ENCODE measurements around the gene DPEP1. TPM values are rescaled to one million over a fixed set of nuclear protein-coding genes. Genes with fewer than 3 reads are reported as not detected.

The DPEP1 gene
- total RNA-seq, 2 experiments from 2014 or later, result not detected

DNA sequence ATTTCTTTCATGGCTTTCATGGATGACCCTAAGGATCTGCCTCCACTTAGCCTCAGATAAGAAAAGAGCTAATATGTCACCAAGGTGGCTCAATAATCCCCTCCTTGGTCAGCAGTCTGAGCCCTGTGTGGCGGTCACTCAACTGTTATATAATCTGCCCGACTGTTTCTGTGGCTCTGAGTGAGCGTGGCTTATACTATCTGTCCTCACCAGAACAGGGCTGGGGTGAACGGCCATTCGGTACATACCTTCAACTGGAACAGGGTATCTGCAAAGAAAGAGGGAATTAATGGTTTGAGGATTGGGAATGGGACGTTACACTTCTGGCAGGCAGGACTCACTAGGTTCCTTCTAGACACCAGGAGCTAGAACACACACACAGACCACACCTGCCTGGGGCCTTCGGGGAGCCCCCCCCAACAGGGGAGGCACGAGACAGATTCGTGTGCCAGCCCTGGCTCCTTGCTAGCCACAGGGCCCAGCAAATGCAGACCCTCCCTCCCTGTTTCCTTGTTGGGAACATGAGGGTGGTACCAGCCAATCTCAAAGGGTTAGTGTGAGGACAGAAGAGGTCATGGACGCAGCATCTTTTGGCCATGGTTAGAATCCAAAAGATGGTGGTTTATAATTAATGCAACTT is 40.3 kb downstream of the DPEP1 start:
- POLR2A ChIA-PET, result interaction anchor here (1.0 kb wide), 1 partner anchor 46 kb away, joined by 3 read pairs; no protein-coding TSS in a partner anchor

GRCh38 chr16:89655062-89655643 is 41.7 kb downstream of the DPEP1 start:
- DNase-seq (no peak), ATAC-seq (no peak)
- H3K4me1 Mint-ChIP-seq (ENCODE audit: low read depth), result peaks cover 29% of the 10 kb centered on the region
- POLR2A ChIA-PET, result no interaction called here
- TF ChIP-seq, protein P1, sequence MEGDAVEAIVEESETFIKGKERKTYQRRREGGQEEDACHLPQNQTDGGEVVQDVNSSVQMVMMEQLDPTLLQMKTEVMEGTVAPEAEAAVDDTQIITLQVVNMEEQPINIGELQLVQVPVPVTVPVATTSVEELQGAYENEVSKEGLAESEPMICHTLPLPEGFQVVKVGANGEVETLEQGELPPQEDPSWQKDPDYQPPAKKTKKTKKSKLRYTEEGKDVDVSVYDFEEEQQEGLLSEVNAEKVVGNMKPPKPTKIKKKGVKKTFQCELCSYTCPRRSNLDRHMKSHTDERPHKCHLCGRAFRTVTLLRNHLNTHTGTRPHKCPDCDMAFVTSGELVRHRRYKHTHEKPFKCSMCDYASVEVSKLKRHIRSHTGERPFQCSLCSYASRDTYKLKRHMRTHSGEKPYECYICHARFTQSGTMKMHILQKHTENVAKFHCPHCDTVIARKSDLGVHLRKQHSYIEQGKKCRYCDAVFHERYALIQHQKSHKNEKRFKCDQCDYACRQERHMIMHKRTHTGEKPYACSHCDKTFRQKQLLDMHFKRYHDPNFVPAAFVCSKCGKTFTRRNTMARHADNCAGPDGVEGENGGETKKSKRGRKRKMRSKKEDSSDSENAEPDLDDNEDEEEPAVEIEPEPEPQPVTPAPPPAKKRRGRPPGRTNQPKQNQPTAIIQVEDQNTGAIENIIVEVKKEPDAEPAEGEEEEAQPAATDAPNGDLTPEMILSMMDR (IDR thresholded peaks at IDR 0.05), result no peak
- peaks cover 9% of the 10 kb centered on the region for H3K36me3 Mint-ChIP-seq (ENCODE audit: low read depth)
- peak overlapping the region; percentile 15 for H3K27ac Mint-ChIP-seq
- intact Hi-C loops (cut with micrococcal nuclease), result no loop called here
- no peaks in the 10 kb centered on the region for H3K27me3 Mint-ChIP-seq
- no peaks in the 10 kb centered on the region for H3K9me3 Mint-ChIP-seq
- H3K4me3 Mint-ChIP-seq, result peak overlapping the region; percentile 18
- CTCF ChIA-PET, result no interaction called here

More for the DNA sequence above, 40.3 kb downstream of the DPEP1 start:
- Mint-ChIP-seq H3K4me3 (no peak overlapping the region), H3K4me1 (ENCODE audit: low read depth) (peaks cover 26% of the 10 kb centered on the region), H3K27me3 (no peaks in the 10 kb centered on the region), H3K9me3 (no peaks in the 10 kb centered on the region), H3K36me3 (ENCODE audit: low read depth) (peaks cover 9% of the 10 kb centered on the region), H3K27ac (no peak overlapping the region)
- ATAC-seq (no peak), DNase-seq (no peak)
- intact Hi-C loops (cut with micrococcal nuclease), result no loop called here
- TF ChIP-seq, protein P1 (IDR thresholded peaks at IDR 0.05), result no peak
- CTCF ChIA-PET, result no interaction called here

GRCh38 chr16:89656435-89657121 is 43.1 kb downstream of the DPEP1 start:
- Mint-ChIP-seq H3K9me3 (no peaks in the 10 kb centered on the region), H3K36me3 (ENCODE audit: low read depth) (peaks cover 19% of the 10 kb centered on the region), H3K4me3 (peak overlapping the region; percentile 81), H3K27ac (peak overlapping the region; percentile 79), H3K27me3 (no peaks in the 10 kb centered on the region), H3K4me1 (ENCODE audit: low read depth) (peaks cover 29% of the 10 kb centered on the region)
- TF ChIP-seq, protein P1 (IDR thresholded peaks at IDR 0.05), result no peak
- intact Hi-C loops (cut with micrococcal nuclease), result no loop called here
- DNase-seq, result no peak
- ATAC-seq, result no peak
- ChIA-PET CTCF (interaction anchor here (0.6 to 2.7 kb wide), 3 partner anchors 43 to 91 kb away, joined by 3 to 17 read pairs (median 6); no protein-coding TSS in a partner anchor), POLR2A (interaction anchor here (0.6 to 1.7 kb wide), 6 partner anchors 39 to 594 kb away, joined by 3 to 6 read pairs (median 4); no protein-coding TSS in a partner anchor)

- H3K27ac Mint-ChIP-seq, result peak within 1 kb of the TSS; percentile 80
- TF ChIP-seq, protein P1 (IDR thresholded peaks at IDR 0.05), result no peak
- ATAC-seq (peak; percentile 93), DNase-seq (peak; percentile 92)
- peaks cover 29% of the 10 kb centered on the region for H3K4me1 Mint-ChIP-seq (ENCODE audit: low read depth)
- POLR2A ChIA-PET, result interaction anchor here (0.6 to 2.3 kb wide), 9 partner anchors 13 to 595 kb away, joined by 3 to 8 read pairs (median 4); no protein-coding TSS in a partner anchor
- peak within 1 kb of the TSS; percentile 81 for H3K4me3 Mint-ChIP-seq
- H3K9me3 Mint-ChIP-seq, result no peaks in the 10 kb centered on the region
- intact Hi-C loops (cut with micrococcal nuclease), result no loop called here
- peaks cover 20% of the 10 kb centered on the region for H3K36me3 Mint-ChIP-seq (ENCODE audit: low read depth)
- H3K27me3 Mint-ChIP-seq, result no peaks in the 10 kb centered on the region
- CTCF ChIA-PET, result interaction anchor here (0.8 to 2.7 kb wide), 4 partner anchors 10 to 92 kb away, joined by 3 to 17 read pairs (median 6); no protein-coding TSS in a partner anchor
Observed at GRCh38 chr16:89657442-89658220, 44.2 kb downstream of the DPEP1 start, which contains the start of the genes CHMP1A and SPATA33. TSS of gene CHMP1A (minus strand) at chr16:89657708. CDS start at chr16:89657588, 120 bp downstream. TSS of gene SPATA33 (plus strand) at chr16:89657836. CDS start at chr16:89657912, 76 bp downstream.

Measured in activated CD8-positive, alpha-beta T cell treated with anti-CD3 and anti-CD28 coated beads for 36 hours (primary cell).